AG08396 (cell line): ENCODE data around the gene PCSK5.
A peak's percentile ranks its signal among the peaks of the same experiment; 100 is the strongest.
"Not testable (repeated sequence)": the region's sequence is repeated elsewhere in the genome, so short reads cannot be mapped to it uniquely, and the experiment has no call there.

Experiments
- DNase-seq: peaks from one replicate; pipeline ENCODE4 v3.0.0; 2012; ENCODE audit warnings: low spot score, mixed read lengths

Gene PCSK5

DNA sequence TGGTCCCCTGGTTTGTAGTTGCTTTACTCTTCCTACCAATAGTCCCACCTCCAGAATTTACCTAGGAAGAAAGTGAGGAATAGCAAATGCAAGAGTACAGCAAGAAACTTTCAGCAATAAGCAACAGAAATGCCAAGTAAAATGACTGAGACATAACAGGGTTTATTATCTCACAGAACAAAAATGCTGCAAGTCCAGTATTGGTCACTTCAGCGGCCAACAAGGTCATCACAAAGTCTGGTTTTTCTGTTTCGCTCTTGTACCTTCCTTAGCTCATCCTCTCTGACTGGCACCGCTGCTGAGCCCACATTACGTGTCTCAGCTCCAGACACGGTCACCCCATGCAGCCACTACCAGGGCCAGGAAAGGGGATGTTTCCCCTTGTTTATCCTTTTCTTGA is 421.1 kb downstream of the PCSK5 start:
- no peak for DNase-seq

DNA sequence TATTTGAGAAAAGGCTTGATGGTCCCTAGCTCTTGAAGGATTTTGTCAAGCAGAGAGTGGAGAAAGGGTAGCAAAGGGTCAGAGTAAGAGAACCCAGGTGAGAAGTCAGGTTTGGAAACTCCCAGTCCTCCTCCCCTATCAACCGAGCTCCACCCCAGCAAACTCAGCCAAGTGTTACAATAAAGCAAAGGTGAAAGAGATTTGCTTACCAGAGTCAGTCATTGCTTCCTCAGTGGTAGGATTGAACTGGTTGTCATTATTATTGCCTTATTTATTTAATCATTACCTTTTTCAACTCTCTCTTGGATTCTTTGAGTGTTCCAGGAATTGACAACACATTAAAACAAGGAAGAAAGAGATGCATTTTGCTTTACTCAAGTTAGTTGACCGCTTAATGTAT is 423.3 kb downstream of the PCSK5 start:
- no peak for DNase-seq

DNA sequence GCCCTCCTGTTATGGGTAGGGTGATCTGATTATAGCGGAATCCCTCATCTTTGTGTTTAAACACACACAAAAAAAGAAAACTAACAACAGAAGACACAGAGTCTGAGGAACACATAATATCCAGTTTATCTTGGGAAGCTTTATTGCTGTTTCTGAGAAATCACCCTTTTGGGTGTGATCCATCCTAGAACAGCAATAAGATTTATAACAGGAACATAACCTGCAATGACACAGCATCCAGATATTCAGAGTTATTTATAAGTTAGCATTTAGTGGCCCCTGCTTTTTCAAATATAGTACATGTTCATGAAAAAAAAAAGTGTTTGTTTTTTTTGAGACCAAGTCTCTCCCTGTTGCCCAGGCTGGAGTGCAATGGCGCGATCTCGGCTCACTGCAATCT is 423.8 kb downstream of the PCSK5 start:
- no peak for DNase-seq

DNA sequence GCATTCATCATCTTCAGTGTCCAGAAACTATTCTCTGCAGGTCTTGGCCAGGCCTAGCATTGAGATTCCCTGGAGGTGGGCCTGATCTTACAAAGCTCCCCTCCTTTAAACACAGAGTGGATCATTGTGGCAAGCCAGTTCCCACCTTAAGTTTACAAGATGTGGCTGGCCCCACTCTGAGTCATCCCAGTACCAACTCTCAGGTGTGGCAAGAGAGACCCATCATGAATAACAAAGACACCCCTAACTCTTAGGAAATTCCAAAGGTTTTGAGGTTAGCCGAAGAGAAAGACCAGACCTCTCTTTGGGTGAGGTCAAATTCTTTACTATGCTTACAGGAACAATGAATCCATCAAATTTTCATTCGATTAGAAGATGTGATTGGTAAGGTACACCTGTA is 425.6 kb downstream of the PCSK5 start:
- no peak for DNase-seq

DNA sequence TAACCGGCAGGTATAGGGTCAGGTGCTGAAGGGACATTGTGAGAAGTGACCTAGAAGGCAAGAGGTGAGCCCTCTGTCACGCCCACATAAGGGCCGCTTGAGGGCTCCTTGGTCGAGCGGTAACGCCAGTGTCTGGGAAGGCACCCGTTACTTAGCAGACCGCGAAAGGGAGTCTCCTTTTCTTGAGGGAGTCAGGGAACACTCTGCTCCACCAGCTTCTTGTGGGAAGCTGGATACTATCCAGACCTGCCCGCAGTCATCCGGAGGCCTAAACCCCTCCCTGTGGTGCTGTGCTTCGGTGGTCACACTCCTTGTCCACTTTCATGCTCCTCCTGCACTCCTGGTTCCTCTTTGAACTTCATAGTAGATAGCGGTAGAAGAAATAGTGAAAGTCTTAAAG is 429.0 kb downstream of the PCSK5 start:
- DNase-seq = not testable (repeated sequence)

DNA sequence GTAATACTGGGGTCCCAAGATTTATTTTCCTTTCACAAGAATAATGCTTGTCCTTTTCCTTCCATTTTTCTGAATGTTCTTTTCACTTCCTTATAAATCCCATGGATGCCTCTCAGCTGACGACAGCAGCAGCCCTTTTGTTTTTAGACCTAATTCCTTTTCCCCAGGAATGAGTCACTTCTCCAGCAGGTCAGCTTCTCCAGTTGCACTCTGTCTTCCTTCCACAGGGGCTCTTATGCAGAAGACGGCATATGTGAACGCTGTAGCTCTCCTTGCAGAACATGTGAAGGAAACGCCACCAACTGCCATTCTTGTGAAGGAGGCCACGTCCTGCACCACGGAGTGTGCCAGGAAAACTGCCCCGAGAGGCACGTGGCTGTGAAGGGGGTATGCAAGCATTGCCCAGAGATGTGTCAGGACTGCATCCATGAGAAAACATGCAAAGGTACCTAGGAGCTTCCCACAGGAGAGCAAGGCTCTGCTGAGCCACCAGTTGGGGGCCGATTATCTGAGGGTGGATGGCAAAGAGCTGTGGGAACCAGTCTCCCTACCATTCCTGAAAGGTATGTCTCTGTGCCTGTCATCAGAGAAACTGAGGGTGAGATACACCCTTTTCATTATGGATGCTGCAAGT is 430.8 kb downstream of the PCSK5 start:
- peak; percentile 50 for DNase-seq

DNA sequence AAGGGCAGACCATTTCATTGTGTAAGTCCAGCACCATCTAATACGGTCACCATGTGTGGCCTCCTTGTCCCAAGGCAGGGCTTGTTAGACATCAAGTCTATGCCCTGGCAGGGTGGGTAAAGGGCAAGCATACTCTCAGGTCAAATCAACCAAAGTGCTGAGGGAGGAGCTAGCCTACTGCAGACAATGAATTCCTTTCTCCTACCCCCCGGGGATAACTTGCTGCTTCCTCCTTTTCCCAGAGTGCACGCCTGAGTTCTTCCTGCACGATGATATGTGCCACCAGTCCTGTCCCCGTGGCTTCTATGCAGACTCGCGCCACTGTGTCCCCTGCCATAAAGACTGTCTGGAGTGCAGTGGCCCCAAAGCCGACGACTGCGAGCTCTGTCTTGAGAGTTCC is 432.3 kb downstream of the PCSK5 start:
- no peak for DNase-seq

DNA sequence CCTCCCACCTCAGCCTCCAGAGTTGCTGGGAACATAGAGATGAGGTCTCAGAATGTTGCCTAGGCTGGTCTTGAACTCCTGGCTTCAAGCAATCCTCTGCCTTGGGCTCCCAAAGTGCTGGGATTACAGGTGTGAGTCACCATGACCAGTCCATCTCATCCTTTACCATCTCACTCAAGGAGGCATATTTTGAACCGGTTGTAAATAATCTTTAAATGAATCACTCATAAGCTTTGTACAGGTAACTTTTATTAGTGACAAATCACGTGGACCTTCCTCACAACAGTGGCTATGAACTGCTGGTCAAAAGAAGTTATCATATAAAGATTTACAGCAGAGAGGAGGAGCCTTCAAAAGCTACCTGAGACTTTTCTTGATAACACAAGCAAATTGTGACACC is 433.0 kb downstream of the PCSK5 start:
- no peak for DNase-seq

DNA sequence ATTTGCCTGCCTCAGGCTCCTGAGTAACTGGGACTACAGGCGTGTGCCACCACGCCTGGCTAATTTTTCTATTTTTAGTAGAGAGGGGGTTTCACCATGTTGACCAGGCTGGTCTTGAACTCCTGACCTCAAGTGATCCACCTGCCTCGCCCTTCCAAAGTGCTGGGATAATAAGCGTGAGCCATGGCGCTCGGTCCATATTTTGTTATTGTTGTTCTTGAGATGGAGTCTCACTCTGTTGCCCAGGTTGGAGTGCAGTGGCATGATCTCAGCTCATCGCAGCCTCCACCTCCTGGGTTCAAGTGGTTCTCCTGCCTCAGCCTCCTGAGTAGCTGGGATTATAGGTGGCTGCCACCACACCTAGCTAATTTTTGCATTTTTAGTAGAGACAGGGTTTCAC is 433.6 kb downstream of the PCSK5 start:
- not testable (repeated sequence) for DNase-seq

DNA sequence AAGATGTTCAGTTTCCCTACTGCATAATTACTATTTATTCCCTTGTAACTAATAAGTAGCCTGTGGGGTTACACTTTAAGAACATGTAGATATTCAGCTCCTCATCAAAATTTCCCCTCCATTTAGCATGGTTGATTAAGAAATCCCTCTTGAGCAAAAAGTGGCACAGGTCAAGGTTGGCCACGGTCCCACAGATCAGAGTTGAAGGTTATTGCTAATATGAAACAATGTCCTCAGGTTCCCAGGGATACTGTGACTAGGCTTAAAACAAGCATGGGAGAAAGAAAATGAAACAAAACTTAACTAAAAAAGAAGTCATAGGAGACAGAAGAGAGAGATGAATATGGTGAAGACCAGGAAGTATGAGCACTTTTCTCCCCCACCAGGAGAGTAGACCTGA is 439.6 kb downstream of the PCSK5 start:
- DNase-seq = no peak

DNA sequence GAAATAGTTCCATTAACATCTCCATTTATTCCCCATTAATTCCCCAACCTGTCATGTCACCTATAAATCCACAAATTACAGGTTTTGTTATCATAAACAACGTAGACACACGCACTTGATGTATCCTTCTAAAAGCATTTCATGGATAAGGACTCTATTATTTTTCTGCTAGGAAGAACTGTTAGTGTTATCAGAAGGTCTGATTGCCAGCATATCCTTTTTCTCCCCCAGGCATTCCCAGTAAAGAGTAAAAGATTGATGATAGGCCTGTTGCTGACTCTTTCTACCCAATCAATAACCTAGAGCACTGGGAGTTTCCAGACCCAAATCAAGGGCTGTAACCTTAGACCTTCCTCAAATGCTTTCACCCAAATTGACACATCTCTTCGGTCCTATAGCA is 442.9 kb downstream of the PCSK5 start:
- no peak for DNase-seq

DNA sequence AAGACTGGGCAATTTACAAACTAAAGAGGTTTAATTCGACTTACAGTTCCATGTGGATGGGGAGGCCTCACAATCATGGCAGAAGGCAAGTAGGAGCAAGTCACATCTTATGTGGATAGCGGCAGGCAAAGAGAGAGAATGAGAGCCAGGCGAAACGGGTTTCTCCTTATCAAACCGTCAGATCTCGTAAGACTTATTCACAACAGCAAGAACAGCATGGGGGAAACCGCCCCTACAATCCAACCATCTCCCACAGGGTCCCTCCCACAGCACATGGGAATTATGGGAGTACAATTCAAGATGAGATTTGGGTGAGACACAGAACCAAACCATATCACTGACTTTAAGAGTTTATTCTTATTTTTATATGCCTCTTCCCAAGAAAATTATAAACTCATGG is 443.5 kb downstream of the PCSK5 start:
- no peak for DNase-seq

DNA sequence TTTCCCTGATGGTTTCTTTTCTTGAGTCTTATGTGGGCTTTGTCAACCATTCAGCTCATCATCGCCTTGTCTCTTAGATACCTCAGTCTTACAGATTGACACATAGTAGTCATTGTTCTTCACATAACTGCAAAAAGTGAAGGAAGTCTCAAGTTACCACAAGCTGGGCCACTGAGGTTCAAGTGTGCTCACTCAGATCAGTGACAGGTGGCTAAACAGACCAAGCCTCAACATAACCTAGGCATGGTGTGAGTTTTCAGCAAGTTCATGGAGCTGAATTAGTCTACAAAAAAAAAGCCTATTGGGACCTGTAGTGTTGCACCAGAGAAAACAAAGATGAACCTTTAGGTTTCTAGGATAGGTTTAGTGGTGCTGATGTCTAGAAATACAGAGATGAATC is 445.6 kb downstream of the PCSK5 start:
- DNase-seq = no peak

DNA sequence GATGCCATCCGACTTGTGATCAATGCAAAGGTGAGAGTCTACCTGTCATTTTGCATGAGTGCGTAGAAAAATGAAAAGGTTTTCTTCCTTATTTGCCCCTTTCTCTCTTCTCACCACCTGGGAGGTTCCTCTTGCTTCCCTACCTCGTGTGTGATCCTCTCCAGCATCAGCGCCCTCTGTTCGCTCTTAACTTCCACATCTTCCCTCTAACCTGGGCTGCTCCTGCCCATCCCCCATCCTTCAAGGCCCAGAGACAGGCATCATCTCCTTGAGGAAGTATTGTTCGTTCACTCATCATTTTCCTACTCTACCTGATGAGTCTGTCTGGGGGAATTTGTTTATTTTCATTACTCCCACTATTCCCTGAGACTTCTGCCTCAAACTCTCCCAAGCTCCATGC is 447.9 kb downstream of the PCSK5 start:
- DNase-seq = no peak

DNA sequence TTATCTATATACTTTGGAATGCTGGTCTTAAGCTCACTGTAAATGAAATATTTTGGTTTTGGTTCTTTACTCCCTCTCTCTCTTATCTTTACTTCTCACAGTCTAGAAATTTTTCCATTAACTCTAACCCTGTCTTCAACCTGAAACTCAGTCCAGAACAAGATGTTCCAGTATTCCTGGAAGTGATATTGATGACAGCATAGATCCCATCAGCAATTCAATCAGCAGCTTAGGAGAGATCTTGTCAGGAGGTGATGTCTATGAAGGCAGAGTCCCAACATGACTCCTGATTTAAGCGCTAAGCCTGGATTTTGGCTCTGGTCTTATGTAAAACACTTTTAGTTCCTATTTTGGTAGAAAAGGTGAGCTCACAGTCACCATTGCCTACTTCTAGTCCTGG is 451.1 kb downstream of the PCSK5 start:
- no peak for DNase-seq

DNA sequence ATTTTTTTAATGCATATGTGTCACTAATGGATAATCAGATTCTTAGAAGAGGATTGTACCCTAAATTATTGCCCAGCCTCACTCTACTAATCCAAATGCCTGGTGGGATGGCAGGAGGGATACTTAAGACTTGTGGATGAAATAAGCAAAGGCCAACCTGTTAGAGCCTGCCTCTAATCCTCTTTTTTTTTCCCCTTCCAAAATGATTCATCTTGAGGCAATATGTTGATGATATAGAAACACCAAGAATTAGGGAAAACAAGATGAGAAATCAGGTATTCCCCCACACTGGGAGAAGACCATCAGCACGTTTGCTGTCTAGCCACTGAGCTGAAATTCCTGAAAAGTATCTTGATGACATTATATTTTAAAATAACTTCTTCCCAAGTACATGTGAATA is 451.7 kb downstream of the PCSK5 start:
- DNase-seq = no peak

DNA sequence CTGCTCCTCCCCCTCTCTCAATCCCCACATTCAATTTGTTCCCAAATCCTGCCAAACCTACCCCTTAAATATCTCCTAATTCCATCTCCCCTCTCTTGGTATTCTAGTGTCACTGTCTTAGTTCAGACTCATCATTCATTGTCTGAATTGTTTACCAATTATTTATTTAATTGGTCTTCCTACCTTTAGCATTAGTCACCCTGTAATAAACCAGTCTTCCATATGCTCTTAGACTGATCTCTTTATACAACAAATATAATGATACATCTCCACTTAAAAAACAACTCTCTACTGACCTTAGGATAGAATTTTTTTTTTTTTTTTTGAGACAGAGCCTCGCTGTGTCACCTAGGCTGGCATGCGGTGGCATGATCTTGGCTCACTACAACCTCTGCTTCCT is 452.4 kb downstream of the PCSK5 start:
- no peak for DNase-seq

DNA sequence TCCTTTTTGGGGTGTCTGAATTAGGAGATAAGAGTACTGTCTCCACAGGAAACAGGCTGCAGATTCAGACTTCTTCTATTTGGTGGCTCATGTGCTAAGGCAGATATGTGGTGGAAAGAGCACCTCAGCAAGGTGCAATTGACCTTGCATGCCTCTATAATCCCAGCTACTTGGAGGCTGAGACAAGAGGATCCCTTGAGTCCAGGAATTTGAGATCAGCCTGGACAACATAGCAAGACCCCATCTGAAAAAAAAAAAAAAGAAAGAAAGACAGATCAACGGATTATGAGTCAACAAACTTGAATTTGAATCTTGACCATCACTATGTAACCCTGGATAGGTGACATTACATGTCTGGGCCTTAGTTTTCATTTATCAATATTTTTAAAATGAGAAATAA is 459.4 kb downstream of the PCSK5 start:
- DNase-seq = no peak

DNA sequence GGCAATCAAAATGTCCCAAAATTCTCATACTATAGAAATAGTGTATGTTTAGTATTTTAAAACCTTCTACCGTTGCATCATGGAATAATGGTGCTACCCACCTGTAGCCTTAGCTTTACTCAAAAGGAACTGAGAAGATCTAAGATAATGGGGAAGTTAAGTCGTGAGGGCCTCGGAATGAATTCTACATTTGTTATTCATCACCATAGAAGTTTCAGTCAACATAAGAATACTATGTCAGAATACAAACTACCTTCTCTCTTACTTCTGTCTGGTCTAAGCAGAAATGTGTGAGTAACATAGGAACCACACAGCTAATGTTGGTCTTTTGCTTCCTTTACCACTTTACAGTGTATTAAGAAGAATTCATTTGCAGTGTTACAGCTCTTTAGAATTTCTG is 460.5 kb downstream of the PCSK5 start:
- DNase-seq = no peak

DNA sequence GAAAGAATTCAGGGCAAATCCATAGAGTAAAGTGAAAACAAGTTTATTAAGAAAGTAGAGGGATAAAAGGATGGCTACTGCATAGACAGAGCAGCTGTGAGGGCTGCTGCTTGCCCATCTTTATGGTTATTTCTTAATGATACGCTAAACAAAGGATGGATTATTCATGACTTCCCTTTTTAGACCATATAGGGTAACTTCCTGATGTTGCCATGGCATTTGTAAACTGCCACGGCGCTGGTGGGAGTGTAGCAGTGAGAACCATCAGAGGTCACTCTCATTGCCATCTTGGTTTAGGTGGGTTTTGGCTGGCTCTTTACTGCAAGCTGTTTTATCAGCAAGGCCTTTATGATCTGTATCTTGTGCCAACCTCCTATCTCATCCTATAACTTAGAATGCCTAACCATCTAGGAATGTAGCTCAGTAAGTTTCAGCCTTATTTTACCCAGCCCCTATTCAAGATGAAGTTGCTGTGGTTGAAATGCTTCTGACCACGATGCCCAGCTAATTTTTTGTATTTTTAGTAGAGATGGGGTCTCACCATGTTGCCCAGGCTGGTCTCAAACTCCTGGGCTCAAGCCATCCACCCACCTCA is 461.6 kb downstream of the PCSK5 start:
- DNase-seq = no peak

DNA sequence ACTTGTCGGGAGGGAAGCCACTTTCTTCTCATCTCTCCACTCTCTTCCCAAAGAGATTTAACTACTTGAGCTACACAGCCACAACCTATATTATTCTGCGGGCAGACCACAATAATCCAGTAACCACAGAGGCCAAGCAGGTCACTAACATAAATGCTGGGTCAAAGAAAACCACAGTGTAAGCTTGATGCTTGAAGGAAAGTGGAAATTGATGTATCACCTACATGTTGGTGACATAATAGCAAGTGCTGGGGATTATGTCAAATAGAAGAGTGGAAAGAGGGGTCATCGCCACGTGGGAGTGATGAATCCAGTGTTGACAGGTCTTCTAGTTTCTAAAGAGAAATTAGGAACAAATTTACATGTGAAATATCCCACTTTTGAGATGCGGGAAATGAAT is 462.8 kb downstream of the PCSK5 start:
- no peak for DNase-seq

DNA sequence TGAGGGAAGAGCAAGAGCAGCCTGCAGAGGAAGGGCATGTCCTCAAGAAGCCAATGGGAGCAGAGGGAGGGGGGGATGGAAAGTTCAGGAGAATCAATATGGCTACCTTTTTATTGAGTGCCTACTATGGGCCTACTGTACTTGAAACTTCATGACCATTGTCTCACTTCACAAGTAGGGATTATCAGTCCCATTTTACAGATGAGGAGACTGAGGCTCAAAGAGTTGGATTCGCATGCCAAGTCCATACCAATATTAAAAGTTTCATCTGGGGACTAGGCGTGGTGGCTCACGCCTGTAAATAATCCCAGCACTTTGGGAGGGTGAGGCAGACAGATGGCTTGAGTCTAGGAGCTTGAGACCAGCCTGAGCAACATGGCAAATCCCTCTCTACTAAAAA is 463.7 kb downstream of the PCSK5 start:
- DNase-seq = no peak

DNA sequence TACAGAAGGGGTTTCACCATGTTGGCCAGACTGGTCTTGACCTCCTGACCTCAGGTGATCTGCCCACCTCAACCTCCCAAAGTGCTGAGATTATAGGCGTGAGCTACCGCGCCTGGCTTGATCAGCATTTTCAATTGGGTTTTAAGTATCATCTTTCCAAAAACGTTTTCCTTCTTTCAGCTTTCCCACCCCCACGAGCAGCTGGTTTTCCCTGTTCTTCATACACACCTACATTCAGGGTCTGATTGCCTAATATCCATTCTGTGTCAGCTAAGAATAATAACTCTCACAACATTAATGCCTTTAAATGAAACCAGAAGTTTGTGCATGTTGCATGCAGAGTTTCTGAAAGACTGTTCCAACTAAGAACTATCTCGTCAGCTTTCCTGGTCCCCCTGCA is 465.4 kb downstream of the PCSK5 start:
- no peak for DNase-seq

DNA sequence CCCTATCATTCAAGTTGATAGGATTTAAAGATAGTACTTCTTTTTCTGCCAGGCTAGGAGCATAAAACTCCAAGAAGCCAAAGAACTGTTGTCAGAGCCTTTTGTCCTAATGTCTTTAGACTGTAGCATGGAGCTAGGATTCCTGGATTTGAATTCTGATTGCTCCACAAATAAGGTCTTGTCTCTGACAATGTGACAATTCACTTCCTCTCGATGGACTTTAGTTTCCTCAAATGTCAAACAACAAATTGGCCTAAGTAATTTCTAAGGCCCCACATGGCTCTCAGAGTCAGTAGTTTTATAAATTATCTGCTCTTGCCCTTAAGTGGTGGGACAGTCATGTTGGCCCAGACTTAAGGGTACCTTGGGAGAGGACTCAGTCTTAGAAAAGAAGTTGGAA is 467.1 kb downstream of the PCSK5 start:
- DNase-seq = no peak
